A204.1 (cell line): ENCODE data around the gene RASGRP2.

Experiments
- FAIRE-seq: peaks from 2 replicates; lab custom pipeline; 2012; peaks lifted over from hg19 to GRCh38; lab: Jason Lieb, UNC

The RASGRP2 gene

DNA sequence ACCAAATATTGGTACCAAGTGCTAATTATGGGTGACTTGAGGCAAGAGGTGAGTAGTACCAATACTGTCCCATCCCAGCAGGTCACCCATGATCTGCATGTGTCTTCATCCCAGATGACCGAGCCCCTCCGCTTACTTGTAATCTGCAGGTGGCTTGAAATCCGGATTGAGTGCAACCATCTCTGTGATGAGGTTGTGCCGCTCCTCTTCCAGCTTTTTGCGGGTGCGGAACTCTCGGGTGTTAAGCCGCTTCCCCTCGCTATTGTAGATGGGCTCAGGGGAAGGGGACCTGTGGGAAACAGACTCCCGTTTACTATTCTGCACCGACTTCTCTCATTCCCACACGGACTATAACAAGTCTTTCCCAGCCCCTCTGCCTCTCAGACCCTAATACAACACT, 26.2 kb upstream of the RASGRP2 start:
- FAIRE-seq: no peak

DNA sequence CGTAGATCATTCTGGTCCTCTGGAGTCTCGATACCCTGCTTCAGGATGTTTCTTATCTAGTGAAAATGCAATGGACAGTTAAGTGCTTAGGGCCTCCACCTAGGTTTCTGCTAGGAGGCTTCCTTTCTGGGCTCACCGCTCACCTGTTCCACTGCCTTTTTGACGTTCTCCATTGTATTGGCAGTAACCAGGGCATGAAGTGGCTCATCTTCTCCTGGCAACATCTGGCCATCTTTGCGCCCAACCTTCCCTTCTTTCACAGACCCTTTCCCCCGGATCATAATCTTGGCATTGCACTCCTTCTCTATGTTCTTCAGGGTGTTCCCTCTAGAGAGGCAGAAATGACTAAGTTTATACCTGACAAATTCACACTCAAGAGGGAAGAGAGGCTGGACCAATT, 25.3 kb upstream of the RASGRP2 start:
- FAIRE-seq: no peak

DNA sequence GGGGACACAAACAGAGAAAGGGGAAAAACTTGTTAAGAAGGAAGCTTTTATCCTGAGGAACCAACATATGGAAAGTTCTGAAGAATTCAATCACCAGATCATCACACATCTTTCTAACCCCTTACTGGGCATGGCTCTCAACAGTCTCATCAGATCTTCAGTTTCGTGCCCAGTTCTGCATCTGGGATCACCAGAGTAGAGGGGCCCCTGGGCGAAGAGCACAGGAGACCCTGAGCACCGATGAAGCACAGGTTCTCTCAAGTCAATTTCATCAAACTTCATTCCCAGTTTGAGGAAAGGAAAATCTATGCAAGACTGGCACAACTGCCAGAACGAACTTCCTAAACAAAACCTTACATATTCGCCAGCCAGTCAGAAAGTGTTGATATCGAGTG, 24.4 kb upstream of the RASGRP2 start:
- no peak for FAIRE-seq

DNA sequence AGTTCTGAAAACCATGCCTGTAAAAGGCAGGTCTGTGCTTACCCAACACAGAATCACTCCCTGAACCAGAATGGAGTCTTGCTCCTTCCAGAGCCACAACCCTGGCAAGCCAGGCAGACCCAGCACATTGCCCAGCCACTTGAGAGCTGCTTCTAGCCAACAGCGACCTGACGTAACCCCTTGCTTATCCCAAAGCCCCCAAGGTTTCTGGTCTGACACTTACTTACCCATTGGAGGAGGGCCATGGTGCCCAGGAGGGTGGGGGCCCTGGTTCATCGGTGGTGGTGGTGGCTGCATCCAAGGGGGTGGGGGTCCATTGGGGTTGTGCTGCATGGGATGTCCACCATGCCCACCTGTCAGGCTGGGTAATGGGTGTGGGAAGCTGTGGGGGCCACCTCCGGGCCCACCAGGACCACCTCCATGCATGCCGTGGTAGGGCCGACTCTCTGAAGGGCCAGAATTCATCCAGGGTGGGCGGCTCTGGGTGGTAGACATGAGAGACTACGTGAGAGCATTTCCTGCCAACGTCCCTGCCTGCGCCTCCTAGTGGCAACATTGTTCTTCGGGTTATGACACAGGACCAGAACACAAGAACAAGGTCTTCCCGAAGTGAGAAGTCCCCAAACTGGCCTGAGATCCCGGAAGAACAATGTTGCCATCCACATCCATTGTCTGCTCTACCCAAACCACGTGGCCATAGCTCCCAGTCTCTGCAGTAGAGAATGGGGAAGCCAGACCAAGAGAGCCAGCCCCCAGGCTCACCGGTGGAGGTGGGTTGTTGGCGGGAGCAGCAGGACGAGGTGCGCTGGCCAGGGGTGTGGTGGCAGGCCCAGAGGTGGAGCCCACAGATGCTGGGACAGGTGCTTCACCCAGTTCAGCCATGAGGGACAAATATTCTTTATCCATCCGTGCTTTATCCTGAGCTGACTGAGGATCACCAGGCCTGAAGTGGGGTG, 23.7 kb upstream of the RASGRP2 start:
- no peak for FAIRE-seq

DNA sequence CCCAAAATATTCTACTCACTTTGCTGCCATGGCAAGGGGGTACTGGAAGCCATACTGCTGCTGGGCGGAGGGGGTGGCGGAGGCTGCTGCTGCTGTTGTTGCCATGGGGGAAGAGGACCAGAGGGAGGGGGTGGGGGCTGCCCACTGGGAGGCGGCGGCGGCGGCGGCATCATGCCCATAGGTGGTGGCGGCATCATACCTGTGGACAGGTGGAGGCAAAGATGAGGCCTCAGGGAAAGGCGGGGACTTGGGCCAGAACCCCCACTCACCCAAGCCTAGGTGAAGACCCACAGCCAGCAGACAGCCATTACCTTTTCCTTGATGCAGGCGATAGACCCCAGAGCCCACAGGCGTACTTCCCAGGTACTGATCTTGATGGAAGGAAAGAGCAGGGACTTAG, 22.9 kb upstream of the RASGRP2 start:
- FAIRE-seq: no peak

DNA sequence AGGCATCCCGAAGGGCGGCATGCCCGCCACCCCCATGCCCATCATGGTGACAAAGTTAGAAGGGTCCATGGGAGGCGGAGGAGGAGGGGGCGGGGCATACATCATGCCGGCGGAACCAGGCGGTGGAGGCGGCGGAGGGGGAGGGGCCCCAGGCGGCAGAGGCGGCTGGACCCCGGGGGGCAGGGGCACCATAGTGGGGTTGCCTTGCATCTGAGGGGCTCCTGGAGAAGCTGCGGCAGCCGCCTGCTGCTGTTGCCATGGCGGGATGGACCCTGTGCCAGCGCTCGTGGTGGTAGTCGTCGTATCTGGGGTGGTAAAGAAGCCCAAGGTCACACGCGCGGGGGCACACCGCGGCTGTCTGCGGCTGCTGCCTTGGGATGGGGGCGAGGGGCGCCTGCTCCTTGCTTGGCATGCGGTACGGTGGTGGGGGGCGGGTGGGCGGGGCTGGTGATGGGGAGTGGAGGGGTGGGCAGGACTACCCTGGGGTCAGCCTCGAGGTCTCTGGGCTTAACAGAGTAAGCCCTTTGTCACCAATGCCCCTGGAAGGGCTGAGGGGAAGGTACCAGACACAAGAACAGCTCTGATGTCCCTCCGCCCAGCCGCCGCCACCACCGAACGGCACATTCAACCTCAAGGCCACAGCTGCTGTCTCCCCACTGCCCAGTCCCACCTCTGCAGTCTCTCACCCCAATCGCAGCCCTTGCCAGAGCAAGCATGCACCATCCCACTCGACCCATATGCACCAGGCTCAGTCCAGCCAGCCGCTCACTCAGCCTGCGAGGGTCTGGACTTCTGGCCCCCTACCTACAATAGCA, 22.1 kb upstream of the RASGRP2 start:
- no peak for FAIRE-seq

DNA sequence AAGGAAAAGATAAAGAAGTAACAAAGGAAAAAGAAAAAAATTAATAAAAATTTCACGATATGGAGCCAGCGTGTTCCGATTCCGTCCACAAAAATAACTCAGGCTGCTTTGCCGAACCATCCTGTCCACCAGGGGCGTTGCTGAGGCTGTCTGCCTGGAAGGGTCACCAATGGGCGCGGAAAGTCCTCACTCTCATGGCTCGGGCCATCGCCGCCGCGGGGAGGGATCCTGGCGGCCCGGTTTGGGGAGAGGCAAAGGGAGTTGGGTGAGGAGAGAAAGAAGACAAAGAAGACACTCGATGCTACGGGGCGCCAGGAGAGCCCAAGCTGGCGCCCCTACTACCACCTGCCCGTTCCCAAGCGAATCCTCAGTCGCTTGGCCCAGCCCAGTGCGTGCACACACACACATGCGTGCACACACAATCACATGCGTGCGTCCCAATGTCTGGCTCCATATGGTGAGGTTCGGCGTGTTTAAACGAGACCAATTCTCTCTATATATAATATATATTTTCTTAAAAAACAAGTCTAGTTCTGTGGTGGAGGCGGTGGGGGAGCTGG, 21.4 kb upstream of the RASGRP2 start:
- FAIRE-seq: no peak

DNA sequence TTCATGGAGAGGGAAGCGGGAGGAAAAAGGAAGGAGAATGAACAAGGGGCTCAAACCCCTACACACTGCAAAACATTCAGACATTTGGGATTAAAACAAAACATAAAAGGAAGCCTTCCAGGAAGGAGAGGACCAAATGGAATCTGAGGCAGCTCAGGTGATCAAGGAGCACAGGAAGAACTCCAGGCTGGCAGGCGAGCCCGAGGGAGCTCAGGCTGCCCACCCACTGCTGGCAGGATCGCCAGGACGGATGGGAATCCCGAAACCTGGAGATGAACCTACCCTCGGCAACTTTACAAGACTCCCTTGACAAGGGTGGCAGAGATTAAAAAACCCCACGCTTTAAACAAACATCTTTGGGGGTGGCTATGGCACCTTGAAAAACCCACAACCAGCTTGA, 20.8 kb upstream of the RASGRP2 start:
- no peak for FAIRE-seq

DNA sequence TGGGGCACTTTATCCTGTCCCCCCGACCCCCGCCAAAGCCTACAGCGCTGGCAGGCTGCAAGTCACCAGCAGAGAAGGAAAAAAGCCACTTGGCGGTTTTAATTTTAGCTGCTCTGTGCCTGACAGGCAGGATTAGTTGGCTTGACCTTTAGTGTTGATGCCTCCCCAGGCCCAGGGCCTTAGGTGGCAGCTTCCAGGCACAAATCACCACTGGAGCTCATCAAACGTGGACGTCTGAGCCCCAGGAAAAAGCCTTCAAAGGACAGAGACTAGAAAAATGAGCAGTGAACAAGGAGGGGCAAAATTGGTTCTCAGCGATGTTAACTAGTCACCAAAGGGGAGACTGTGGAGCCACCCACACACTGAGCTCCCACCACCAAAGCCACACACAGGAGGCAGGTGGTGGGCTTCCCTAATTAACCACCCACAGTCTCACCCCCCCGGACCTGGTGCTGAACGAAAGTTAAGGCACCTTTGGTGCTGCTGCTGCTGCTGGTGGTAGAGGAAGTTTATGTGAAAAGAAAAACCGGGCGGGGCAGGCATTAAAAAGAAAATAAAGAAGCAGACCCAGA, 20.2 kb upstream of the RASGRP2 start:
- FAIRE-seq: no peak

DNA sequence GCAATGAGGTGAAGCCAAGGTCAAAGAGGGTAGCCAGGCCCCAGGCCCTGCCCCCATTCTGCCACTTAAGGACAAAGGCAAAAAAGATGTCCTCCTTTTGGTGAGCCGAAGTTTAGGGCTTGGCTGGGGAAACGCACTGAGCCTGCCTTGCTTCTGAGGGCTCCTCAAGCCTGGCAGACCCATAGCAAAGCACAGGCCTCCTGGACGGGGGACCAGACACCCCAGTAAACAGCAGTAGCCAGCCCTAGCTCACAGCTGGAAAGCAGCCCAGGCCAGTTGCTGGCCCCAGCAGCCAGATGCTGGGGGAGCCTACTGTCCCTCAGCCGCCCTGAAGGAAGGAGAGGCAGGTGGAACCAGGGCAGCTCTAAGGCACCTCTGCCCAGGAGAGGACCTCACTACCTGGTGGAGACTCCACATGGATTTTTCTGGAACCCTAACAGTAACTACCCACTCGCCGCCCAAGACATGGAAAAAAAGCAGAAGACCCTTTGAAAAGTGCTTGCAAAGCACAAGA, 19.6 kb upstream of the RASGRP2 start:
- FAIRE-seq: no peak

DNA sequence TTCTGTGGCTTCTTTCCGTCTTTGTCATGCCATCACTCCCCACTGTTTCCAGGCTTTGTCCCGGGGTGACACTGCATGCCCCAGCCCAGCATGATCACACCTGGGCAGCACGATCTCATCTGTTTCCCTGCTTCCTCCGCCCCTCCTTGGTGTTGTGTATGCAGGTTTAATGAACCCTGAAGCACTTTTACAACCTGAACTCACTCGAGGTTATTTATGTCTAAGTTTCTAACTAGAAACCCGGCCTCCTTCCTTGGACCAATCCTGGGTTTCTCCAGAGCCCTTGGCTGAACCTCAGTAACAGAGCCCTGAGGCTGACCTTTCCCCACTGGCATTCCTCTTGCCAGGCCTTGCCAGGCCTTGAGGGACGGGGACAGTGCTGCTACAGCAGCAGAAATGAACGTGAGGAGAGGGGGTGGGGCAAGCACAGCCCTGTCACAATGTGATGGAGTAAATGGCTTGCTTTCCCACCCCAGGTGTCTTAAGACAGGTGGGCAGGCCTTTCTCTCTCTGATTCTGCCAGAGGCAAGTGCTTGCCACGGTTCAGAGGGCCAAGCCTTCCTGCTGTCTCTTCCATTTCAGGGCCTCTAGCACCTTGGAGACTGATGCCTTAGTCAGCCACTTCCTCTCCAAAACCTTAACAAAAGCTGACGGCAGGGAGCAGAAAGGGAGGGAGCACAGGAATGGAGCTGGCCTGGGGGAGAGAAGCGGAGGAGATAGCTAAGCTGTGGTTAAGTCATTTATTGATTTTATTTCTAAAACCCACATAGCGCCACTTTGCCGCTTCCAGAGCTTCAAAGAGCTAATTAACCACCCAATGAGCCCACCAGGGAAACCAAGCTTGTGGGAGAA, 19.0 kb upstream of the RASGRP2 start:
- FAIRE-seq: no peak

DNA sequence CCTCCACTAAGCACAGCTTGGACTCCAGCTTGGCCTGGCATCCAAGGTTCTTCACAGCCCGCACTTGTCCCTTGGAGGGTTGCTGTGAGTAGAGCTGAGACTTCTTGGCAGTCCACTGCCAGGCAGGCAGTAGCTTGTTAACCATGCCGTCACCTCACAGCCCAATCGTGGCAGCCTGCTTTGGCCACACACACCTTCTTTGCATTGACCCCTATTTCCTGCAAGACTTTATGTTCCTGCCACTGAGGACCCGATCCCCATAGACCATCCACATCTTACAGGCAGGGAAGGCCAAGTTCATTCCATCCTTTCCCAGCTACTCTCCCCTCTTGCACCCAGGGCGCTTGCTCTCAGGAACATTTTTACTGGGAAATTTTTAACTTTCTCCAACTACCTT, 18.3 kb upstream of the RASGRP2 start:
- no peak for FAIRE-seq

DNA sequence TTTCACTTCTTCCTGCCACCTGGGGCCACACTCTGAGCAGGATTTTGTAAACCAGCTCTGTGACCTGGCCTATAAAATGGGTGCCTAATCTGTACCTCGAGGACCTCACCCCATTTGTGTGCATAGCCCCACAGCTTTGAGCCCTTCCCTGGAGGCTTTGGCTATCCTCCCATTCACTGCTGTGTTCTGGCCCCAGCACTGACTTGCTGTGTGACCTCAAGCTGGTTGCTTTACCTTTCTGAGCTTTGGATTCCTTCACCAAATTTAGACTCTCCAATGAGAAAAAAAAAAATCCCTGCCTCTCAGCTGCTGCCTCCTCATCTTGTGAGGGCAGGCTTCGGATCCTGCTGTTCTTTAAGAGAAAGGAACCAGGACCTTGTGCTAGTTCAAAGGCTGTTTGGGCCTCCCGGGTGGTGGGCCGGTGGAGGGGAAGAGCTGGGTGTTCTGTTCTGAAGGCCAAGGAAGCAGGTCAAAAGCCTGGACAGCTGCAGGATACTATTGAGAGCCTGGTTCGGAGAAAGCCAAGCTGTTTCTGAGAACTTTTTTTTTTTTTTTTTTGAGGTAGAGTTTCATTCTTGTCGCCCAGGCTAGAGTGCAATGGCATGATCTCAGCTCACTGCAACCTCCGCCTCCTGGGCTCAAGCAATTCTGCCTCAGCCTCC, 16.9 kb upstream of the RASGRP2 start:
- no peak for FAIRE-seq

DNA sequence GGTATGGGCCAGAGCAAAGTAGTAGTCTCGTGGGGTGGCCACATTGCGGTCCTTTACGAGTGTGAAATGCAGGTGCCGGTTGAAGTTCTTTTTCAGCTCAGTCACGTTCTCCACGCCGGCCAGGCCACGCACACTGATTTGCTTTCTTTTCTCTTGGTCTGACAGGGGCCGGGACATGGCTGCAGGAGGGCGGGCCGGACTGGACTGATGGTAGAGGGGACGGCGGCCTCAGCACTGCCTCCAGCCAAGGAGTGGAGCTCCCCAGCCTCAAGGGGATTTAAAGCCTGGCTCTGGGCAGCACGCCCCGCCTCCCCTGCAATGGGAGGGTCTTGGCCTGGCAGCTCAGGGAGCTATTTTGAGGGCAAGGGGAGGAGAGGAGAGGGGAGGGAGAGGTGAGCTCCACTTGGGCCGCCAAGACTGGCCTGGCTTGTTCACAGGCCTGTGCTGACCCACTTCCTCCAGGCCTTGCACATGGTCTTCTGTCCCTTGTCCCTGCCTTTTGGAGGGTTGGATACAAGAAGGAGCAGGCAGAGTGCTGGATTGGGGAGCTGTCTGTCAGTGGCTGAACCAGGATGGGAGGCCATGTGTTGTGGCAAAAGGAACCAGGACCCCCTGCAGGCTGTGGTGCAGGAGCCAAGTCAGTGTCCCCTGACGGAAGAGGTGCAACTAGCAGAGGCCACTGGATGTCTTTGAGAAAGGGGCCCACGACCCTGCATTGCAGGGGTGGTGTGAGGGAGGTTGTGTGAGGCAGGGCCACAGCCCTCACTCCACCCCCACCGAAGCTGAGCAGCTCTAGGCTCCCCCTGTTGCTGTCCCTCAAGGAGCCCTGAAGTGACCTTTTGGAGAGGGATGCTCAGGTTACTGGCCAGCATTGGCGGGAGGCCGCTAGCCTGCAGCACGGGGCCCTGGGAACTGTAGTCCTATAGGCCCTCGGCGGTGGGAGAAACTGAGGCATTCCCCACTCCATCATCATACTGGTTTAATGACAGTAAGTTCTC, 16.1 kb upstream of the RASGRP2 start, which contains the start of gene PYGM:
PYGM (minus strand) TSS at position 253 of the 998 bp plus-strand sequence; CDS start at position 177, 76 bp downstream.
- no peak for FAIRE-seq

DNA sequence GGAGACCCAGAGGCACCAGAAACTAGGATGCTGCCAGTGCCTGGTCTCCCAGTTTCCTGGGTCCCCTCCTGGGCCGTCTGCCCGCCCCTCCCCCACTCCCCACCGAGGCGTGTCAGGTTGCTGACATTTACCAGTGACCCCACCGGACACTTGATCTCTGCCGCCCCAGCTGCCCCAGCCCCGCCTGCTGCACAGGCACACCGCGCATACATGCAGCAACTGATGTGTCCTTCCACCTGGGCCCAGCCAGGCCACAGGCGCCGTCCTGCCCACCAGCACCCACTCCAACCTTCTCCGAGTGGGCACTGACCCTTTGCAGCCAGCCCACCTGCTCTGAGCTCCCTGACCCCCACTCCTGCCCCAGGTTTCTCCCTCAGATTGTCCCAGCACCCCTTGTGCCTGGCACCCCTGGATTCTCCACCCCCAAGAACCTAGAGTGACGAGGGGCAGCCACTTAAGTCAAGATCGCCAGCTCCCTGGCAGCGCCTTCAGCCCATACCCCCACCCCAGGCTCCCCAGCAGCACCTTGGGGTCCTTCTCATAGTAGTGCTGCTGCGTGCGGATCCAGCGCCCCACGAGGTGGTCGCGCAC, 15.3 kb upstream of the RASGRP2 start:
- FAIRE-seq: no peak

DNA sequence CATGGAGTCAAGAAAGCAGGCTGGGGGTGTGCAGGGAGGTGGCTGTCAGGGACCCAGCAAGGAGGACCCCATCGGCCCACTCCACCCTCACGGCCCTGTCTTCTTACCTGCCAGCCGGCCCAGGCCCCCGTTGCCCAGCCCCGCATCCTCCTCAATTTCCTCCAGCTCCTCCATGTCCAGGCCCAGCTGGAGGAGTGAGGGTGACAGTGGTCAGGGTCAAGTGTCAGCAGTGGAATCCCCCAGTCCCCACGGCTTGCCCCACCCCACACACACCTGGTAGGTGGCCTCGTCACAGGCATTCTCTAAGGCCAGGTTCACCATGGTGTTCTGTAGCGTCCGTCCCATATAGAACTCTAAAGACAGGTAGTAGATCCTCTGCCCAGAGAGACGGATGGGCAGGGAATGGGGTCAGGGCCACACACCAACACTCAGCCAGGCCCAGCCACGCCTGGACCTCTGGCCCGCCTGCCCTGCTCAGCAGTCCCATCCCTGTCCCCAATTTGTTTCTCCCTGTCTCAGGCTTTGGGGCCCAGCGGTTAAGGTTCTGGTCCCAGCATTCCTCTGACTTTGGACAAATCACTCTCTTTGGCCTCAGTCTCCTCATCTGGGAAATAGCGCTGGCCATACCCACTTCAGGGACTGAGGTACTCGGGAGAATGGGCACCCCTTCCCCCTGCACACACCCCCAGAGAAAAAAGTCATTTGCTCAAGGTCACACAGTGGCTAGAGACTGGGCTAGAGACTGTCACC, 14.6 kb upstream of the RASGRP2 start:
- no peak for FAIRE-seq

DNA sequence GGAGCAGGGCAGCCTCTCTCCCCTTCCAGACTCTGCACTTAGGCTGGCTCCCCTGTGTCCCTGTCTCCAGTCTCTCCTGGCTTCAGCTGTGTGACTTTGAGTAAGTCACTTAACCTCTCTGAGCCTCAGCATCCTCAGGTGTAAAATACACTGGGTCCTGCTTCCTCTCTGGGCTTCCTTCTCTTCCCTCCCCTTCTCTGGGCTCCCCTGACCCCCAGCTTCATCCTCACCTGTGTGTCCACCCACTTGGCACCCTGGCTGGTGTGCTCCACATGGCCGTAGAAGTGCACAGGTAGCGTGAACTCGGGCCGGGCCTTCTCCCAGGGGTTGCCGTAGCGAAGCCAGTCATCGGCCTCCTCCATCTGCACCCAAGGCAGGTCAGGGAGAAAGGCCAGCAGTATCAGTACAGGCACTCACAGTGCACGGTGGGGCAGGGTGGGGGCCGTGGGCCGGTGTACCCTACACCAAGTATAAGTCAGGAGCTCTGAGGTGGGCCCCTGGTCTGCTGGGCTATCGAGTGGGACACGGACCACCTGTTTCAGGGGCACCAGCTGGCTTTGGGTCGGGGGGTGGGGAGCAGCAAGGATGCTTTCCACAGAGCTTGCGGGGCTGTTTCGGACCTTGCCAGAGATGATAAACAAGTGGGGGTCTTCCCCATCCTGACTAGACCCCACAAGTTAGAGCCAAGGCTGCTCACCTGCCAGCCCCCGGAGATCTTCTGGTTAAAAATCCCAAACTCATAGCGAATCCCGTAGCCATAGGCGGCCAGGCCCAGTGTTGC, 13.8 kb upstream of the RASGRP2 start:
- FAIRE-seq: no peak
